ENCODE data around the gene GPR26. TPM values are rescaled to one million over a fixed set of nuclear protein-coding genes. Genes with fewer than 3 reads are reported as not detected.
A peak's percentile ranks its signal among the peaks of the same experiment; 100 is the strongest.

The GPR26 gene, protein sequence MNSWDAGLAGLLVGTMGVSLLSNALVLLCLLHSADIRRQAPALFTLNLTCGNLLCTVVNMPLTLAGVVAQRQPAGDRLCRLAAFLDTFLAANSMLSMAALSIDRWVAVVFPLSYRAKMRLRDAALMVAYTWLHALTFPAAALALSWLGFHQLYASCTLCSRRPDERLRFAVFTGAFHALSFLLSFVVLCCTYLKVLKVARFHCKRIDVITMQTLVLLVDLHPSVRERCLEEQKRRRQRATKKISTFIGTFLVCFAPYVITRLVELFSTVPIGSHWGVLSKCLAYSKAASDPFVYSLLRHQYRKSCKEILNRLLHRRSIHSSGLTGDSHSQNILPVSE
- not detected in 3 replicates for total RNA-seq

DNA sequence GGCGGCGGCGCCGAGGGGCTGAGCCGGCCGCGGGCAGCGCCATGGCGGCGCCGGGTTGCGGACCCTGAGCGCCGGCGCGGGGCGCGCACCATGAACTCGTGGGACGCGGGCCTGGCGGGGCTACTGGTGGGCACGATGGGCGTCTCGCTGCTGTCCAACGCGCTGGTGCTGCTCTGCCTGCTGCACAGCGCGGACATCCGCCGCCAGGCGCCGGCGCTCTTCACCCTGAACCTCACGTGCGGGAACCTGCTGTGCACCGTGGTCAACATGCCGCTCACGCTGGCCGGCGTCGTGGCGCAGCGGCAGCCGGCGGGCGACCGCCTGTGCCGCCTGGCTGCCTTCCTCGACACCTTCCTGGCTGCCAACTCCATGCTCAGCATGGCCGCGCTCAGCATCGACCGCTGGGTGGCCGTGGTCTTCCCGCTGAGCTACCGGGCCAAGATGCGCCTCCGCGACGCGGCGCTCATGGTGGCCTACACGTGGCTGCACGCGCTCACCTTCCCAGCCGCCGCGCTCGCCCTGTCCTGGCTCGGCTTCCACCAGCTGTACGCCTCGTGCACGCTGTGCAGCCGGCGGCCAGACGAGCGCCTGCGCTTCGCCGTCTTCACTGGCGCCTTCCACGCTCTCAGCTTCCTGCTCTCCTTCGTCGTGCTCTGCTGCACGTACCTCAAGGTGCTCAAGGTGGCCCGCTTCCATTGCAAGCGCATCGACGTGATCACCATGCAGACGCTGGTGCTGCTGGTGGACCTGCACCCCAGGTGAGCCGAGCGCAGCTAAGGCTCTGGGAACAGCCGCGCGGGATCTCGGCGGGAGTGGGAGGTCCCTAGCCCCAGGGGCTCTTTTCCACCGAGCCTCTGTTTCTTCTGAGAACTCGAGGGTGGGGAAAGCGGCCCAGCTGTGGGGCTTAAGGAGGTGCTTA, at the start of gene GPR26:
Gene GPR26 (plus strand): TSS at position 38 of the 919 bp plus-strand sequence. CDS start 53 bp downstream, at position 91.
- H3K9me3 Mint-ChIP-seq, result no peaks in the 10 kb centered on the region
- no peak for DNase-seq (ENCODE audit: low spot score in 2 of 2, unreplicated experiment in 2 of 2)
- H3K27me3 Mint-ChIP-seq (ENCODE audit: low read depth), result peaks cover 95% of the 10 kb centered on the region
- no peak within 1 kb of the TSS for H3K27ac Mint-ChIP-seq
- H3K4me3 Mint-ChIP-seq, result peak within 1 kb of the TSS; percentile 13
- no peaks in the 10 kb centered on the region for H3K4me1 Mint-ChIP-seq
- TF ChIP-seq, protein P1, sequence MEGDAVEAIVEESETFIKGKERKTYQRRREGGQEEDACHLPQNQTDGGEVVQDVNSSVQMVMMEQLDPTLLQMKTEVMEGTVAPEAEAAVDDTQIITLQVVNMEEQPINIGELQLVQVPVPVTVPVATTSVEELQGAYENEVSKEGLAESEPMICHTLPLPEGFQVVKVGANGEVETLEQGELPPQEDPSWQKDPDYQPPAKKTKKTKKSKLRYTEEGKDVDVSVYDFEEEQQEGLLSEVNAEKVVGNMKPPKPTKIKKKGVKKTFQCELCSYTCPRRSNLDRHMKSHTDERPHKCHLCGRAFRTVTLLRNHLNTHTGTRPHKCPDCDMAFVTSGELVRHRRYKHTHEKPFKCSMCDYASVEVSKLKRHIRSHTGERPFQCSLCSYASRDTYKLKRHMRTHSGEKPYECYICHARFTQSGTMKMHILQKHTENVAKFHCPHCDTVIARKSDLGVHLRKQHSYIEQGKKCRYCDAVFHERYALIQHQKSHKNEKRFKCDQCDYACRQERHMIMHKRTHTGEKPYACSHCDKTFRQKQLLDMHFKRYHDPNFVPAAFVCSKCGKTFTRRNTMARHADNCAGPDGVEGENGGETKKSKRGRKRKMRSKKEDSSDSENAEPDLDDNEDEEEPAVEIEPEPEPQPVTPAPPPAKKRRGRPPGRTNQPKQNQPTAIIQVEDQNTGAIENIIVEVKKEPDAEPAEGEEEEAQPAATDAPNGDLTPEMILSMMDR (IDR thresholded peaks at IDR 0.05; ENCODE audit: unreplicated experiment), result no peak
- peaks cover 1% of the 10 kb centered on the region for H3K36me3 Mint-ChIP-seq

DNA sequence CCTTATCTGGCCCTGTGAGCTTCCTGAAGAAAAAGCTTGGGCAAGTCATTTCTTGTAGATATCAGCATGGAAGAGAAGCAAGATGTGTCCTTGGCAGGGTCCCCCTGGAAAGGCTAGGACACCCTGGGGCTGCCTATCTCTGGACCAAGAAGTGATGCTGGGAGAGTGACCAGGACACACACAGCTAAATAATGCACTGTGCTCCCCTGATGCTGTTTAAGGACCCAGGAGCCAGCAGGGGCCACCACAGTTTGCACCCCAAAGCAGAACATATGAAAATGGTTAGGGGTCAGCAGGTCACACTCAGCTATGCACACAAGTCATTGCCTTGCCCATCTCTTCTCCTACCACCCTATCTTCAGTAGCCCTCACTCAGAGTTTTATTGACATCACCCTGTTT, 47.9 kb upstream of the GPR26 start:
- H3K36me3 Mint-ChIP-seq, result no peaks in the 10 kb centered on the region
- H3K4me1 Mint-ChIP-seq, result no peaks in the 10 kb centered on the region
- no peaks in the 10 kb centered on the region for H3K9me3 Mint-ChIP-seq
- H3K27me3 Mint-ChIP-seq (ENCODE audit: low read depth), result peaks cover 40% of the 10 kb centered on the region
- H3K27ac Mint-ChIP-seq, result no peak overlapping the region
- TF ChIP-seq, protein P1 (IDR thresholded peaks at IDR 0.05; ENCODE audit: unreplicated experiment), result no peak
- H3K4me3 Mint-ChIP-seq, result no peak overlapping the region
- DNase-seq (ENCODE audit: low spot score in 2 of 2, unreplicated experiment in 2 of 2), result no peak

DNA sequence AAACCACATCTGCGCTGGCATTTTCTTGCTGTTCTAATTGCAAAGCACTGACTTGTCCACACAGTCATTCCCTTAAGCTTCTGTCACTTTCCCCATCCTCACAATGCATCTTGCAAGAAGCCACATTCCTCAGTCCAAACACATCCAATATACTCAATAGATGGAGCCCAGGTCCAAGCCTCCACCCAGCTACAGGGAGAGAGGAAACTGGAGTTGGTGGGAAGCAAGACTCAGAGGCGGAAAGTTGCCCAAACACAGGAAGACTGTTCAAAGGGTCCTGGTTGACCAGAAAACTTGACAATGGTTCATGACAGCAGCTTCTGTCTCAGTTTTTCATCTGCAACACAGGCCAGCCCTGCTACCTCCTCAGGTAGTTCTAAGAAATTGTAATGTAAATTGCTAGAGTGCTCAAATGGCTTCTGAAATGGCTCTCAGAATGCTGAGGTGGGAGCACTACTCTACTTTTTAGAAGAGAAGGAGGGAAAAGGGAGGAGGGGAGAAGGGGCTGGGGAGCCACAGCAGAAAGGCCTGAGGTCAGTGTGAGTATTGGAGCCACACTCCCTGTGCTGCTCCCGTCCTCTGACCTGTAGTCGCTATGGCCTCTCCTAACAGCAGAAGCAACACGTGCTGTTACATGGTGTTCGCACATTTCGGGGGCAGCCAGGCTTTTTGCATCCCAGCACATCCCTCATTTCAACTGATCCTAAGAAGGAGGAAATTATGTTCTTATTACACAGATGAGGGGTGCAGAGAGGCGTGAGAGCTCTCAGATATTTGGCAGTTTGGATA, 46.9 kb upstream of the GPR26 start:
- H3K9me3 Mint-ChIP-seq, result no peaks in the 10 kb centered on the region
- peak in 1 of 2 experiments; percentile 22 for DNase-seq (ENCODE audit: low spot score in 2 of 2, unreplicated experiment in 2 of 2)
- H3K4me1 Mint-ChIP-seq, result no peaks in the 10 kb centered on the region
- no peak overlapping the region for H3K27ac Mint-ChIP-seq
- H3K27me3 Mint-ChIP-seq (ENCODE audit: low read depth), result peaks cover 47% of the 10 kb centered on the region
- TF ChIP-seq, protein P1 (IDR thresholded peaks at IDR 0.05; ENCODE audit: unreplicated experiment), result no peak
- H3K4me3 Mint-ChIP-seq, result no peak overlapping the region
- no peaks in the 10 kb centered on the region for H3K36me3 Mint-ChIP-seq

DNA sequence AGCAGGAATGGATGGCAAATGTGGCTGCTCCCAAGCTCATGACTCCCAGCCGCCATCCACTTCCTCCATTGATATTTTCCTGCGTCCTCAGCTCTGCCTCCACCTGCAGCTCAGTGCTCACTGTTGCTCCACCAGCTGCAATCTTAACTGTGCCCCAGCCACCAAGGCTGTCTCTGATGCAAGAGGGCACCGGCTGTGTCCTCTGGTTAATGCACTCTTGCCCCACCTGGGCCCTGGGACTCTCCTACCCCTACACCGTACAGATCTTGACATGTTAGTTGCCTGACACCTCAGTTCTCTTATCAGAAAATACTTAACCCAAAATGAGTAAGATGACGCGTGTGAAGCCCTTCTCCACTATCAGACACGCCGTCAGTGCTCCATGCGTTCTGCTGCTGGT, 45.5 kb upstream of the GPR26 start:
- TF ChIP-seq, protein P1 (IDR thresholded peaks at IDR 0.05; ENCODE audit: unreplicated experiment), result no peak
- DNase-seq (ENCODE audit: low spot score in 2 of 2, unreplicated experiment in 2 of 2), result peak in 1 of 2 experiments; percentile 21
- no peaks in the 10 kb centered on the region for H3K9me3 Mint-ChIP-seq
- no peaks in the 10 kb centered on the region for H3K4me1 Mint-ChIP-seq
- no peak overlapping the region for H3K27ac Mint-ChIP-seq
- no peaks in the 10 kb centered on the region for H3K36me3 Mint-ChIP-seq
- H3K27me3 Mint-ChIP-seq (ENCODE audit: low read depth), result peaks cover 47% of the 10 kb centered on the region
- no peak overlapping the region for H3K4me3 Mint-ChIP-seq

DNA sequence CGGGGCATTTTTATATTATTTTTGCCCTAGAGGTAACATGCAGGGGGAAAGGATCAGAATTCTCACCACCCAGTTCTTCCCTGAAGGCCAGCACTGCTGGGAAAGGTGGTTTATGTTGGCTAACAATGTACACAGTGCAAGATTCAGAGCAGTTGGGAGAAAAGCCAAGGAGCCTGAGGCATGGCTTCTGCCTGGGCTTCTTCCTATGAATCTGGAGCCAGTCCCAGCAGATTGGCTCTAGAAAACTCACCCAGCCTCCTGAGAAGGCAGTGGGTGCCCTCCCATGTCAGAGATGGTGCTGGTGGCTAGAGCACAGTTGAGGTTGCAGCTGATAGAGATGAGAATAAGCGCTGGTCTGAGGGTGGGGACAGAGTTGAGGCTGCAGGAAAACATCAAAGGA, 44.7 kb upstream of the GPR26 start:
- DNase-seq (ENCODE audit: low spot score in 2 of 2, unreplicated experiment in 2 of 2), result peak in 1 of 2 experiments; percentile 14
- Mint-ChIP-seq H3K36me3 (no peaks in the 10 kb centered on the region), H3K4me3 (no peak overlapping the region), H3K4me1 (no peaks in the 10 kb centered on the region), H3K9me3 (no peaks in the 10 kb centered on the region), H3K27ac (no peak overlapping the region), H3K27me3 (ENCODE audit: low read depth) (peaks cover 50% of the 10 kb centered on the region)
- TF ChIP-seq, protein P1 (IDR thresholded peaks at IDR 0.05; ENCODE audit: unreplicated experiment), result no peak

All from mesothelial cell of epicardium (in vitro differentiated cells).